Fibroblast of skin of right quadriceps (primary cell): ENCODE results near the gene BFSP2.

Experiments used
- DNase-seq: peaks from one replicate; pipeline ENCODE4 v3.0.0-alpha.2; 2013

Gene BFSP2

DNA sequence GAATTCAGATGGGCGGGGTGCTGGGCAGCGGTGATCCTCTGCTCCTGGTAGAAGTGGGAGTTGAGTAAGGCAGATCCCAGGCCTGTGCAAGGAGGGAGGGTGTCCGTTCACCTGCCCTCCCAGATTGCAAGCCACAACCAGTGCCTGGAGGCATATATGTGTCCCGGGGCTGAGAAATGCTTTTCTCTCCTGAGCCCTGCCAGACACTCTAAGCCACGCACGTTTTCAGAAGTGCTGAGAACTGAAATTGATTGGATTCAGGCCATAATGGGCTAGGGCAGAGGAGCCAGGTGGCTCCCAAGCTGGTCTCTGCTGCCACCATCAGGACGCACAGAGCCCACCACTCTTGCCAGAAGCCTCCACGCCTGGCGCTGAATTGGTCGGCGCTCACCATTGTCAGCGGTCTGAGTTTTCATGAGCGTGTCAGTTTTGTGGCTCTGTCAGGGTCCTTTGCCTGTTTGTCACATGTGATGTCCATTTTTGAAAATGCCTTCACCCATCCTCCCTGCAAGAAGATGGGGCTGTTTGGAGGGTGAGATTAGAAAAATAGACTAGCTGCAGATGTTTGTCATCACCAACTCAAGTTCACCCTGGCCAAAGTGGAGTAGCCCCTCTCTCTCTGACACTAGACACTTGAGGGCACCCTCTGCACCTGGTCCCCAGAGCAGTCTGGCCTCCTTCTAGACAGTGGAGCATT, 15.4 kb upstream of the BFSP2 start:
- peak; percentile 50 for DNase-seq

DNA sequence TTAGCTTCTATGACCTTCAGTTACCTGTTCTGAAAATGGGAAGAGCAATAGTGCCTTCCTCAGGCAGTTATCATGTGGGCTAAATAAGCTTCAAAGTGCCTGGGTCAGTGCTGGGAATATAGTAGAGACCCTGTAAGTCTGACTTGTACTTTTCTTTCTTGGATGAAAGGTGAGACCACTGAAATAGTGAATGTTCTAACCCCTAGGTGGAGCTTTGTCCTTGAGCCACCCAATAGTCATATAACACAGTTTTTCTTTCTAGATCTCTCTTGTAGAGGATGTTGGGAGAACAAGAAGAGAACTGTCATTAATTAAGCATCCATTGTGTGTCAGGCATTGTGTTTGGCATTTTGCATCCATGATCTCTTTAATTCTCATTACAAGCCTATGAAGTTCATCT, 13.0 kb upstream of the BFSP2 start:
- DNase-seq, result no peak

DNA sequence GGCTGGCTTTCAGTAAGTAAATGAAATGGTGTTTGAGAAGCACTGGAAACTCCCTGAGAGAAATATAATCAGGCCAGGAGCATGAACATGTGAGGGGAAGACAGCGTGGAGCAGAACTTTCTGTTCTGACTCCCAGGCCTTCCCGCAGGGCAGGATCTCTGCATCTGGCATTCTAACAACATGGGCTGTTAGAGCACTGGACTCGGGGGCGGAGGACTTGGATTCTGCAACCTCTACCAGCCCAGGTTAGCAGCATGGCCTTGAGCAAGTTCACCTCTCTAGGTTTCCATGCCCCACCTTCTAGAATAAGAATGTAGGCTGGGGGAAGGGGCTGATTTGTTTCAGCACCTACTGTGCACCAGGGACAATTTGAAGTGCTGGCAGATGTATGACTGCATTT, 12.5 kb upstream of the BFSP2 start:
- DNase-seq, result no peak

DNA sequence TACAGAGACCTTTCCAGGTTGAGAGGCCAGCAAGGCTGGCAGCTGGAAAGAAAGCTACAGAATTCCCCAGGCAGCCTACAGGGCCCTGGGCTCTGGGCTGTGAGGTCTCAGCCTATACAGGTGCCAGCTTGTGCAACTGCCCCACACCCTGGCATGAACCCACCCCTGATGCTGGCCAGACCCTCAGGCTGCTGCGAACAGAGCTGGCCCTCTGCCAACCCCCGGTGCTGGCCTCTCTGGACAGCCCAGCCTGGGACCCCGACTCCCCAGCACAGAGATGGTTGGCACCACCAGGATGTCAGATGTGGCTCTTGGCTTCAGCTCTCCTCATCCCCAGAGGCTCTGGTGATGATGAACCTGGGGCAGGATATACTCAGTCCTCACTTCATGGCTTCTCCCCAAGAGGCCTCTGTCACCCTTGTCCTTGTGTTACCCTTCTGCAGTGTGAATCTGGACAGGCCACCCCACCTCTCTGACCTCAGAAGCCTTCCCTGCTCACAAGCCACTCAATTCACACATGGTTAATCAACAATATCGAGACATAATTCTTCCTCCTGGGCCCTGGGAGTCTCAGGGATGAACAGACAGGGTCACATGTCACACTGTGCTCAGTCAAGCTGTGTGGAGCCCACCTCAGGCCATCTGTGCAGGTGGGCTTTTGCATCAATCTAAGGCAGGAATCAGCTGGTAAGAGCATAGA, 11.0 kb upstream of the BFSP2 start:
- no peak for DNase-seq

DNA sequence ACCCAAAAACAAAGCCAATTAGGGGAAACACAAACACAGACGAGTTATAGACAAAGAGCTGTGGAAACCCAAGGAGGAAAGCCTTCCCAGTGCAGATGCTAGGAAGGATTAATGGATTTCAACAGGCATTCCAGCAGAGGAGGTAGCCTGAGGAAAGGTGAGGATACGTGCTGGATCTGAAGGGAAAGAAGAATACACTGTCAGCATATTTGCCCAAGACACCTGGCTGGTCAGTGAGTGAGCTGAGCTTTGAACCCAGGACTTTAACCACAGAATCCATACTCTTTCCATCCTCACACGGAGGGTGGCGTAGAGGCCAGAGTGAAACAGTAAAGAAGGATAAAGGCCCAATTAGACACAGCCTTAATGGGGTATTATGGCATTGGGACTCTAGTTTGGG, 9.1 kb upstream of the BFSP2 start:
- DNase-seq, result no peak

DNA sequence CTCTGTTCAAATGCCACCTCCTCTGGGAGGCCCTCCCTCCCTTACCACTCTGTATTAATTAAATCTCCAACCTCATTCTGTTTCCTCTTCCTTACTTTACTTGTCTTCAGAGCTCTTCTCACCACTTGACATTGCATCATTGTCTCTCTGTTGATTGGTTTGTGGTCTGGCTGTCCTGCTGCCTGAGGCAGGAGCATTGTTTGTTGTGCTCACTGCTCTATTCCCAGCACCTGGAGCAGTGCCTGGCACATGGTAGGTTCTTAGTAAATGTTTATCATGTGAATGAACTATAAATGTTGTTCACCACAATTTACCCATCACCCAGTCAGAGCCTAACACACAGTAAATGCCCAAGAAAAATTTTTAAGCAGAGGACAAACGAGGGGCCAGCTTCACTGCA, 6.7 kb upstream of the BFSP2 start:
- DNase-seq, result no peak

DNA sequence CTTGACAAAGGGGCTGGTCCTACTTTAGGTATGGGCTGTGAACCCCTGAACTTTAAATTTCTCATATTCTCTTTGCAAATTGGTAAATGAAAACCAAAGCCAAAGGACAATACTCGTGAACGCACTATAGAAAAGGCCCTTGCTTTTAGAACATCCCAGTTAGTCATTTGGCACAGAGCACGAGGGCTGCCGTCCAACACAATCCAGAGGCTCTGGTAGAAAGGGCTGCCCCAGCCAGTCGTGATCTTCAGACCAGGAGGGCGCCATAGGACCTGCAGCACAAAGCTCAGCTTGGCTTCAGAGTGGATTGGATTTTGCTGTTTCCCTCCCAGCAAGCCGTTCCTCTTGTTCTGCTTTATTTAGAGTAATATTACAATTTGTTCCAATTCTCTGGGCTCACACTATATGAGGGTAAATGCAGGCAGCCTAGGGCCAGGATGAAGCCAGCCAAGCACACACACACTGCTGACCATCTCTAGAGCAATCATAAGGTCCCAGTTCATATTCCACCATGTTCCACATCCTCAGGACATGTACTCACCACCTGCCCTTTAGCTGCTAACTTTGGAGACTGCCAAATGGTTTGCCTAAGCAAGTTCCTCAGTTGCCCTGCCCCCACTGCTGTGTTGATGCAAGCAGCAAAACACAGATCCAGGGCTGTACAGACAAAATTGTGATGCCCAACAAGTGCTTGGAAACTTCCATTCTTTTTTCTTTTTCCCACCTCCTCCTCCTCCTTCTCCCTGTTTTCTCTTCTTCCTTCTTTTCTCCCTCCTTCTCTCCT, 6.0 kb upstream of the BFSP2 start:
- no peak for DNase-seq

DNA sequence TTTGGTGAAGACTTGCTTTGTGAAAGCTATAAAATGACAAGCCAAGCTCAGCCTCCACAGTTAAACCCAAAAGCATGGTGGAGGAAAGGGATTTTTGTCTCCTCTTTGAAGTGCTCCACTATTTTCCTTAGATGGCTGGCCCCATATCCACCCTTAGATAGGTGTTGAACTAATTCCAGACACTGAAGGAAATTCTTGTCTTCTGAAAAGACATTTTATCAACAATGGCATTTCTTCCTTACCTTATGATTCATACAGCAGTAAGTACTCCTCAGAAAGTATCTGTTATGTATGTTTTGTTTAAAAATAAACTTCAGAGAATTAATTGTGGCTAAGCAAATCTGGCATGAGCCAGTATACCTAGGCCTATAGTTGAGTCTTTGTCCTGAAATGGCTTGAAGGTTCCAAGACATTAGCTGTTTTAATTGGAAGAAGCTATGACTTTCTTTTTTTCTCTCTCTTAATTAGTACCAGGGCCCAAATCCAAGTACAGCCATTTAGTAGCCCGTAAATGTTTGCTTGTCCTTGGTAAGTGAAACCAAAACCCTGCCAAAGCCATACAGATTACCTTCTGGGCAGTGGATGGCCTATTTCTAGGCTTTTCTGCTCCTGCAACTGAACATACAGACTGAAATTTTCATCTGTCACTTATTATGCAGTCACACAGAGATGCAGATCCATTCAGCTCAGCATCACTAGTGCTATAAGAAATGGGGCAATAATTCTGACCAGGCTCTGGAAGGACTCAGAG, 5.1 kb upstream of the BFSP2 start:
- no peak for DNase-seq

DNA sequence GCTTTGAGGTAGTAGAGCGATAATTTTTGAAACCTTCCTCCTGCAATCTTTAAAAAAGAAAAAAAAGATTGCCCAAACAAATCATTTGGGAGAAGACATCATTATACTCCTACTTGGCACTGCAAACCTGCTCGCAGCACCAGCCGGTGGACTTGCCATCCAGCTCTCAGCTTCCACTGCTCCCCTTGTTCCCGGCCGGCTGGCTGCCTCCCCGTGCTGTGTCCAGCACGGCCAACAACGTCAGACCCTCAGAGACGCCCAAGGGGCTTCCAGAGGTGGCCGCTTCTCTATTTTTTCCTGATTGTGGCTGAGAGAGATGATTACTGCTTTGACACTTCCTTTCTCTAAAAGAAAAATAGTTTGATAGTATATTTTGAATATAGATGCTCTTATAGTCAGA, 3.0 kb upstream of the BFSP2 start:
- no peak for DNase-seq

DNA sequence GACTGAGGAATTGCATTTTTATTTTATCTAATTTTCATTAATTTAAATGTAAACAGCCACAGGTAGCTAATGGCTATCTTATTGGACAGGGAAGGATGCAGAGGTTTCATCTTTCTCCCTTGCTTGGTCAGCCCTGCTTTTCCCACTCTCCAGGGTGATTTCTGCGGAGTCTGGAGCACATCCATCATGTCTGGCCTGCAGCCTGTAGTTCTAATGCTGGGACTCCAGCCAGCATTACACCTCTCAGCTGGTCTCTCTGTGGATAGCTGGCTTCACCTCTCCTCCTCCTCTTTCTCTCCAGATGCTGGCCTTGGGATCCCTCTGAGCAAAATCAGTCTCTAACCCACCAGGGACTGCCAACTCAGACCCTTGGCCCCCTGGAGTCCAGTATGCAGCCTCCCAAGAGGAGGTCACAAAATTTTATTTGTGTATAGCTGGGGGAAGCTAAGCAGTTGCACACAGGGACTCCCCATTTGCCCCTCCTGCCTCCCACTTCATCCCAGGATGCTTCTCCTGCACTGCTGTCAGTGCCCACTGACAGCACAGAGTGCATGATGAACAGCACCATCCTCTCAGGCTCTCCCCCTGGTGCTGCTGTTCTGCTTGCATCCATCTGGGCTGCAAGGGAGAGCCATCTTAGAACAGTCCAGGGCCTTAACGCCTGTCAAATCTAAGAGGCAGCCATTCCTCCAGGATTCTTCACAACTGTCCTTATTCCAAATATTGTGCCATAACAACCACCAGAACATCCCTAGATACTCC, 1.7 kb downstream of the BFSP2 start:
- DNase-seq, result peak; percentile 17

DNA sequence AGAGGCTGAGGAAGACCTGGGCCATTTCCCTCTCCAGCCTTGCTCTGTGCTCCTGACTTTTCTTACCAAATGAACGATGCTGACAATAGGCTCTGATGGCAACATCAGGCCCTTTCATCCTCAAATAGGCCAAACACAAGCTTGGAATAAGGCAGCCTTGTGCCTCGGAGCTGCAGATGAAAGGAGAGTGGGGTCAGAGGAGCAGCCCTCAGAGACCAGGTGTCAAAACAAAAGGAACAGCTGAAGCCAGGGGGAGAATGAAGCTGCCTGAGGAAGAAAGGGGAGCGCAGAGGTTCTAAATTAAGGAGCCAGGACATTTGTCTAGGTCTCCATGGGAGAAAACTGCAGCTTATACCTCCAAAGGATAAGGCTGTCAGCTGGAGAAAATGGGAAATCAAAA, 5.1 kb downstream of the BFSP2 start:
- no peak for DNase-seq

DNA sequence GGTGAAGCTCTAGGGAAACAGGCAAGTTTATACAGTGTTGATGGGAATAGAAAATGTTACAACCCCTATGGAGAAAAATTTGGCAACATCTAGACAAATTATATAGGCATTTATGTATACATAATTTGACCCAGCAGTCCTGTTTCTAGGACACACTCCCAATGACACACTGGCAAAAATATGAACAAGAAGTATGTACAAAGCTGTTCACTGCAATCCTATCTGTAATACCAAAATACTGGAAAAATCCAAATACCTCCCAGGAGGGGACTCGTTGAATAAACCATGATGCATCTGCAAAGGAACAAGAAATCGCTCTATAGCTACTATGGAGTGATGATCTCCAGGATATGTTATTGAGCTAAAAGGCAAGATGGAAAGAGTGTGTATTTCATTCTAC, 8.5 kb downstream of the BFSP2 start:
- peak; percentile 73 for DNase-seq

DNA sequence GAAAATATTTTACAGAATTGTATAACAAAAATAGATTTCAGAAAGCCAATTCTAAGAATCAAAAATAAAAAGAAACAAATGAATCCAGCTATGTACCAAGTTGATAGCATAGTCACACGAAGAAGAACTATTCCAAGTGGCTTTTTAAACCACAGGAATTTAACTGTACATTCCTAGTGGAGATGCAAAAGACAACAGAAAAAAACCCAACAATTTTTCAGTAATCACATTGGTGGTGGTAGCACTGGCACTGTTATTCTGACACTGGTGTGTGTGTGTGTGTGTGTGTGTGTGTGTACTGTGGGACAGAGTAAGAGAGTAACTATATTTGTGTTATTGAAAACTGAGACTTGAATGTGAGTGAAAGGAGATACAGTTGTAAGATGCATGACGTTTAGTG, 9.1 kb downstream of the BFSP2 start:
- peak; percentile 75 for DNase-seq

DNA sequence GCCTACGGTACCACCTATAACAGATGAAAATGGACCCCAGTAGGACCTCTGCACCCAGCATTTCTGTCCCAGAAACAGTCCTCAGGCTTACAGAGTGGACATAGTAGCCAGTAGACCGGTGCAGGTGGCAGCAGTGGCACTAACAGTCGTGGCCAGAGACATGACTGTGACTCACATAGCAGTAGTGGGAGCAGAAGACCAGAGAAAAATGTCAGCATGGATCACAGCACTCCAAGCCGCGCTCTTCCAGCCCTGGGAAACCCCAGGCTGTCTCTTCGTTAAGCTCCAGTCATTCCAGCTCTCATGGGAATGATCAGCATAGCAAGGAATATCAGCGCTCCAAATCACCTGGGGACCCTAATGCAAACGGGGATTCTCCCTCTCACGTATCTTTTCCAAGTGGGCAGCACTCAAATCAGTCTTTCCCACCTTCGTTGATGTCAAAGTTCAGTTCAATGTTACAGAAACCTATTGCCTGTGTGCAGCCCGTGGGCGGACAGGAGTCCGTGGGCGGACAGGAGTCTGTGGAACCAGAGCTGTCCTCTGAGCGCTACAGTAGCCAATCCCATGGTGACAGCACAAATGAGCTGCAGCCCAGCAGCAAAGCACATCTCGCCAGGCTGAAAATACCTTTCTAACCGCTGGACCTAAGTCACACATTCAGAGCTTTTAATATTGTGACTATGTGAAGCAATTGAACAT, 10.5 kb downstream of the BFSP2 start:
- DNase-seq, result no peak

DNA sequence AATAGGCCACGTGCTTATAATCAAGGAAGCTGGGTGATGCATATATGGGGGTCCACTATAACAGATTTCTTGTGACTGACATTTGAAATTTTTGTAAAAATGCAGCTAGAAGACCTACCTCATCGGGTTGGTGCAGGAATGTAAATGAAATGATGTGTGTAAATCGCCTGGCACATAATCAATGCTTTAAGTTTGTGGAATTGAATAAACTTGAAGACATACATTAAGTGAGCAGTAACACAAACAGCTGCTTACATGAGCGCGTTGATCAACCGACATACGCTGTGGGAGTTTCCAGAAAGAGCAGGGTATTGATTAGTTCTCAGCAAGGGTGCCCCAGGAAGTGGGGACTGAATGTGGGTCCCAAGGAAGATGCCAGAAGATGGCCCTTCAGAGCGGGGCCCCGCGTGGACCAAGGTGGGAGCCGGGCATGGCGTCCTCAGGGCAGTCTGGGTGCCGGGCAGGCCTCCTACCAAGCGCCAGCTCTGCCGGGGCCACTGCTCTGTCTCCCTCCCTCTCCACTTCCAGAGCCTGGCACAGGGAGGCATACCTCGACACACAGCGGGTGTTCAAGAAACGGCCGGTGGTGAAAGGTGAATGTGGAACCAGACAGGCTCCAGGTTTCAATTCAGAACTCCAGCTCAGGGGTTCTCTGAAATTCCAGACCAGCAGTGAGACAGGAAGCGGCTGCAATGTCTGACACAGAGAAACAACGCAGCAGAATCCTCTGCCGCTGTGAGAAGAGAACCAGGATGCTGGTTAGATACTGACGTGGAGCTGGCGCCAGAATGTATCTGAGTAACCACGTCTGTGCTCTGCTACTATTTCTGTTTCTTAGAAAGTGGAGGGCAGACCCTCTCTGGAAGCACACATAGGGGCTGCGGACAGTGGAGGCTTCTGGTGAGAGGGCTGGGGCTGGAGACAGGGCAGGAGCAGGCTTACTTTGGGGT, 12.6 kb downstream of the BFSP2 start:
- peak; percentile 75 for DNase-seq

DNA sequence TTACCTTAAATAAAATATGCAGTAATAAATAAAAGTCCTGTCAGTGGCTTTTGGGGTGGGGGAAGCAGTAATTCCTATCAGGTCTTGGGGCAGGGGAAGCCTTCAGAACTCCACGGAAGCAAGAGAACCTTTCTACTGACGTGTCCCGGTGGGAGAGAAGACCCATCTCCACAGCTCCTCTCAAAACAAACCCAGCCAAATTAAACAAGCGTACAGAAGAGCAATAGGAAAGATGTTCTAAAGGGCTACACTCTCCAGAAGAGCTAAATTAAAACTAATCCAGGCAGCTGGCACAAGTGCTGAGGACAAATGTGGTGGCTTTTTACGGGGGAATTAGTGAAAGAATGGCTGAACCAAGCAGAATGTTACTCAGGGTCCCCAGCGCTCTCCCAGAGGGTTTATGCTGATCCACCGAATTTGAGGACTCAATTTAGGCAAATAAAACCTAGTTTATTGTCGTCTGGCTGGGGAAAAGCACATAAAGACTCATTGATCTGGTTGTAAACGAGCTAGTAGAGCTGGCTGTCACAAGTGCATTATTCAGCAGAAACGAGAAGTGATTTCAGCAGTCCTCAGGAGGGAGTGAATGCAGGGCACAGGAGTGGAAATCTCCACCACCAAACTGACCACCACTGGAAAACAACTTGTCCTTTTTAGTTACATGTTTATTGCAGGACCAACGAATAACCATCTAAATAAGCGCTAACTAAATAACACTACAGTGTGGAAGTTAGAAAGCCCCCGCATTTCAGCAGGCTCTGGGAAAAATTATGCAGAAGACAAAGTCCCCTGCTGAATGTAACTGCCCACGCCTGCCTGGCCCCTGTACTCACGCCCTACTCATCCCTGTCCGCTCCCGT, 13.5 kb downstream of the BFSP2 start:
- DNase-seq, result peak; percentile 27

DNA sequence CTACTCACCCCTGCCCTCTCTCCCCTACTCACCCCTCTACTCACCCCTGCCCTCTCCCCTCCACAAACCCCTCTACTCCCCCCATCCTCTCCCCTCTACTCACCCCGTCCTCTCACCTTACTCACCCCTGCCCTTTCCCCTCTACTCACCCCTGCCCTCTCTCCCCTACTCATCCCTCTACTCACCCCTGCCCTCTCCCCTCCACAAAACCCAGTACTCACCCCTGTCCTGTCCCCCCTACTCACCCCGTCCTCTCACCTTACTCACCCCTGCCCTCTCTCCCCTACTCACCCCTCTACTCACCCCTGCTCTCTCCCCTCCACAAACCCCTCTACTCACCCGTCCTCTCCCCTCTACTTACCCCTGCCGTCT, 14.2 kb downstream of the BFSP2 start:
- DNase-seq, result no peak

DNA sequence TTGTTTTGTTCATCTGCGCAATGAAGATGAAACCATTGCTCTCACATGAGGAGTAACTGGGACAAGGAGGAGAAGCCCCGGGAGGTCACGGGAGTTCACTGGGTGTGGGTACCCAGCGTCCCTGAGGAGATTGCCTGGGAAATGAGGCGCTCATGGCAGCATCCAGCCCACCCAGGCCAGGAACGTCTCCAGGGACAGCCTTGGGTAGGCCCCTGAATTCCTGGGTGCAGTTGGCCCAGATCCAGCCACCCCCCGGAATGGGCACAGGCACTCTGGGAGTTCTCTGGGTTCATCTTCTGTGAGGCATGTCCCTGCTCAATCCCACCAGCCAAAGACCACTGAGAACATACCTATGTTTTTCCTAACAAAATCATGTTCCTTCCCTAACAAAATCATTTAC, 18.5 kb downstream of the BFSP2 start:
- no peak for DNase-seq

DNA sequence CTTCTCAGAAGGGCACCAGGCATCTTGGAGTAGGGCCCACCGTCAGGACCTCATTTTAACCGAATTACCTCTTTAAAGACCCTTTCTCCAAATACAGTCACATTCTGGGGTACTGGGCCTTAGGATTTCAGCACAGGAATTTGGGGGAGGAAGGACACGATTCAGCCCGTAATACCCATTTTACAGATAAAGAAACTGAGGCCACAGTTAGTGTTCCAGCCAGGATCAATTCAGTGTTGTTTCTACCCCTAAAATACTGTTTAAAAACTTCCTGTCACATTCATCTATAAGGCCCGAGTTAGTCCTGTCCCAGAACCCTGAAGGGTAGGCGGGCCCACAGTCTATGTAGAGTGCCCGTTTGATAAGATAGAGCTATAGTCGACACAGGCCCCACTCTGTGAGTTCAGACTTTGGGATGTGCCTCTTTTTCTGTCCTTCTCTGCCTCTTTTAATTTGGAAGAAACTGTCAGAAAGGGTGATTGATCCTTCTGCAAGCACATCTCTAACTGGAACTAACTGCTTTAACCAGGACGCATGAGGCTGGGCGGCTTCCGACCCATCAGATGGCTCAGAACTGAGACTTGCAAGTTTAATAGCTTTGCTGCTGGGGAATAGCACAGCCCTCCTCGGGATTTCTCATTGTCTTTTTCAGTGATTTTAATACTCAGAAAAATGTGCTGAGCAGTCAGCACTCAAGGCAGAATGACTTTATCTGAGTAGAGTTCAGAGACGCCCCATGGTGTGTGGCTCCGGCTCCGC, 19.5 kb downstream of the BFSP2 start:
- no peak for DNase-seq
